Testis (tissue), 3 donors: Measurements from ENCODE around the gene RNF19B. TPM values are rescaled to one million over a fixed set of nuclear protein-coding genes. Genes with fewer than 3 reads are reported as not detected.

Experiments
- DNase-seq: peaks from one replicate; pipeline ENCODE4 v3.0.0-alpha.2; 2019
- H3K27ac ChIP-seq, 2 donors: fragments of 200-600 bp; sonication (generic); one replicate each; pipeline ENCODE4 v1.5.1; 2019
- H3K27me3 ChIP-seq: fragments of 200-600 bp; sonication (generic); one replicate; pipeline ENCODE4 v1.5.1; 2019
- H3K36me3 ChIP-seq: fragments of 200-600 bp; sonication (generic); one replicate; pipeline ENCODE4 v1.5.1; 2017; ENCODE audit warnings: low read depth; ENCODE audit errors: missing control alignments
- H3K4me1 ChIP-seq: fragments of 200-600 bp; sonication (generic); one replicate; pipeline ENCODE4 v1.5.1; 2019
- H3K4me3 ChIP-seq, 2 donors: fragments of 200-600 bp; sonication (generic); one replicate each; pipeline ENCODE4 v1.5.1; 2017 to 2019
- H3K9me3 ChIP-seq: fragments of 200-600 bp; sonication (generic); one replicate; pipeline ENCODE4 v1.5.1; 2017
- CTCF ChIP-seq, 3 experiments: fragments of 450-650 bp in 2 of 3; fragments of 200-600 bp in 1 of 3; sonication (generic) in 1 of 3; IDR thresholded peaks; one replicate each; pipeline ENCODE4 v1.5.1; 2016 to 2019; ENCODE audit warnings: antibody characterized with exemption in 3 of 3, mild to moderate bottlenecking in 2 of 3, moderate library complexity in 1 of 3
- POLR2A ChIP-seq: fragments of 450-650 bp; IDR thresholded peaks from one replicate; pipeline ENCODE4 v1.6.1; 2017; ENCODE audit warnings: antibody characterized with exemption, mild to moderate bottlenecking, moderate library complexity
- WGBS, 2 donors: methylation state at CpG; one replicate each; pipeline ENCODE4 v1.1.5; 2018; 5-methylcytosine and 5-hydroxymethylcytosine counted together
- intact Hi-C: fragments of 100-400 bp; cut with DNase I; formaldehyde crosslinking; loops from one replicate; pipeline ENCODE4 v1.15.1; 2023; ENCODE audit warnings: low total_unique reads
- polyA plus RNA-seq: library from polyadenylated mRNA; stranded (reverse); fragments of 350-450 nt; fragmentation: Illumina TruSeq; extraction: RNeasy Lipid Tissue Mini Kit (QIAGEN cat#74804); gene quantifications from one replicate; pipeline ENCODE4 v1.2.3, GENCODE V29; 2014; ENCODE audit warnings: low read depth, low replicate concordance; ENCODE audit not compliant: insufficient read depth
- total RNA-seq, 2 donors: library from RNA; depleted of rRNA; stranded (reverse); fragments of >200 nt; gene quantifications; one replicate each; pipeline ENCODE4 v1.2.3, GENCODE V29; 2016

RNF19B gene
- total and polyA plus RNA-seq, 3 donors from 2014 or later: 140 to 225 (median 141) TPM

- intact Hi-C loops: no loop called here
- DNase-seq: no peak
- Histone ChIP-seq H3K4me3 (no peak overlapping the region), H3K4me1 (peaks cover 7% of the 10 kb centered on the region), H3K27me3 (no peaks in the 10 kb centered on the region), H3K36me3 (no peaks in the 10 kb centered on the region), H3K9me3 (no peaks in the 10 kb centered on the region), H3K27ac (no peak overlapping the region)
- WGBS, 2 donors: 91 to 92% methylated on average over 6 to 7 of the region's 7 CpGs
- TF ChIP-seq POLR2A: no peak
- TF ChIP-seq CTCF (IDR thresholded peaks at IDR 0.05): no peak
These were observed 73.9 kb downstream of the RNF19B start for GRCh38 chr1:32890516-32891240.

- DNase-seq: no peak
- Histone ChIP-seq H3K4me3 (no peak overlapping the region), H3K27ac (no peak overlapping the region), H3K4me1 (peaks cover 7% of the 10 kb centered on the region), H3K27me3 (no peaks in the 10 kb centered on the region), H3K36me3 (no peaks in the 10 kb centered on the region), H3K9me3 (no peaks in the 10 kb centered on the region)
- WGBS, 2 donors: 84 to 92% methylated on average over 3 of the region's 3 CpGs
- TF ChIP-seq CTCF (IDR thresholded peaks at IDR 0.05) (no peak), POLR2A (no peak)
- intact Hi-C loops: no loop called here
These were observed 74.8 kb downstream of the RNF19B start for GRCh38 chr1:32889731-32890278.

- no peaks in the 10 kb centered on the region for H3K27me3 ChIP-seq
- H3K27ac ChIP-seq: no peak overlapping the region
- no peak for DNase-seq
- WGBS, 2 donors: 92 to 100% methylated on average over 7 to 24 of the region's 24 CpGs
- no peaks in the 10 kb centered on the region for H3K36me3 ChIP-seq
- H3K9me3 ChIP-seq: no peaks in the 10 kb centered on the region
- intact Hi-C loops: no loop called here
- peaks cover 7% of the 10 kb centered on the region for H3K4me1 ChIP-seq
- no peak overlapping the region for H3K4me3 ChIP-seq
- no peak for TF ChIP-seq POLR2A
- no peak for TF ChIP-seq CTCF (IDR thresholded peaks at IDR 0.05)
These were observed 75.8 kb downstream of the RNF19B start for GRCh38 chr1:32888677-32889420.

- TF ChIP-seq CTCF (IDR thresholded peaks at IDR 0.05) (no peak), POLR2A (no peak)
- WGBS, 2 donors: 95 to 96% methylated on average over 3 of the region's 3 CpGs
- H3K4me1 ChIP-seq: peaks cover under 1% of the 10 kb centered on the region
These were observed 76.5 kb downstream of the RNF19B start for GRCh38 chr1:32888134-32888533.

More at GRCh38 chr1:32888134-32888533, 76.5 kb downstream of the RNF19B start:
- Histone ChIP-seq H3K9me3 (no peaks in the 10 kb centered on the region), H3K4me3 (no peak overlapping the region), H3K27me3 (no peaks in the 10 kb centered on the region), H3K36me3 (no peaks in the 10 kb centered on the region), H3K27ac (no peak overlapping the region)
- intact Hi-C loops: no loop called here
- DNase-seq: no peak
